Measurements from ENCODE around the gene HMGCL. TPM values are rescaled to one million over a fixed set of nuclear protein-coding genes. Genes with fewer than 3 reads are reported as not detected.

The HMGCL gene
- total RNA-seq, result 84.5 and 86.0 TPM in 2 replicates

GRCh38 chr1:23825076-23825761 is at the start of gene HMGCL:
HMGCL (minus strand) TSS chr1:23825429; CDS start chr1:23825415, 14 bp downstream.

DNA sequence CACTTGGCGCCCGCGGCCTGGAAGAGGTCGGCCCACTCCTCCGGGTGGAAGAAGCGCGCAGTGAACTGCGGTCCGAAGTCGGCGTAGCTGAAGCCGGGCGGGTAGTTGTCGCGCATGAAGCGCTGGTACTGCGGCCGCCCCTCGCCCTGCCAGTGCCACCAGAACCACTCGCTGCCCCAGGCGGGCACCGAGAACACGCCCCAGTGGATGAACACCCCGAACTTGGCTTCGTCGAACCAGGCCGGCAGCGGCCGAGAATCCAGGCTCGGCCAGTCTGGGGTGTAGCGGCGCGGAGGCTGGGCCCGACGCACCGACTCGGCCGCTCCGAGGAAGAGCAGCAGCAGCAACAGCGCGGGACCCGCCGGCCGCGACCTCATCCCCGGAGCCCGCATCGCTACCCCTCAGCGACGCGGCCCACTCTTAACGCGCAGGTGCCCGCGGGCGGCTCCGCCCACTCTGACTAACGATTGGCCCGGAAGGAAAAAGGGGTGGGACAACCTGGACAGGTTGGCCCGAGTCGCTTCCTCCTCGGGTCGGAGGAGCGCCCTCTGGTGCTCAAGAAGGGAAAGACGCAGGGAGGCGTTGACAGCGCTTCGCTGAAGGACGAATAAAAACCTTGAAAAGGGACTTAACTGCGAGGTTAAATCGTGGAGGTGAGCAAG is 42.8 kb upstream of the HMGCL start, which contains the start of gene FUCA1:
TSS of gene FUCA1 (minus strand) at position 396 of the 662 bp plus-strand sequence. CDS start at position 392, 4 bp downstream.

GRCh38 chr1:23800400-23801337 is 24.6 kb downstream of the HMGCL start, which contains the start of gene GALE:
GALE (minus strand) TSS chr1:23800754; CDS start chr1:23799007, 1,747 bp downstream.

DNA sequence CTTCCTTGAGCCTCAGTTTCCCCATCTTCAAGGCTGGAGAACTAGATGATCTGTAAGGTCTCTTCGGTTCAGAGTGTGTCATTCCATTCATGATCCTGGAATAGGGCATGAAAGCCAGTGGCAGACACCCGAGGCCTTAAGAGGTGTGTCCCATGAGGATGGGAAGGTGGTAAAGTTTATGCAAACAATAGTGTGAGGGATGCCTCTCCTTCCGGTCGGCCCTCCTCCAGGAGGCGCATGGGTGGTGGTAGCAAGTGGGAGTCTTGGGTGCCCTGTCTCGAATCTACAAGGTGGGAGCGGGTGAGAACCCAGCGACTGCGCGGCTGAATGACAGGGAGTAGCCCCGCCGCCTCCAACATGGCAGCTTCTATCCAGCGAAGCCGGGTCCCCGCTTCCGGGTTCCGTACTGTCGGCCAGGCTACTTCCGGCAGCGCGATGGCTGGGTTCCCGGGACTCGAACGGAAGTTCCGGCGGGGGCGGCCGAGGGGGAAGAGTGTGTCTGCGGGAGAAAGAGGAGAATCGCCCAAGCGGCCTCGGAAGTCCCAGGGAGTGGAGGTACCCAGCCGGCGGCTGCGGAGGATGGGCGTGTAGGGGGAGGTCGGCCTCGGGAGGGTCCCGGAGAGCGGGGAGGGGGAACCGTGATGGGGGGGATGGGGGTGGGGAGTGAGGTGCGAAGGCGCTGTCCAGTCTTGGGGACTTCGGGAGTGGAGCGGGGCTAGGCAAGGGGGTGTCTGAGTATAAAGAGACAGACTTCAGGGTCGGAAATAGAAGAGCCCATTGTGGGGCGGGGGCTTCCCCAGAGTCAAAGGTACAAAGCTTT is 34.3 kb downstream of the HMGCL start, which contains the start of gene LYPLA2:
TSS of gene LYPLA2 (plus strand) at position 450 of the 820 bp plus-strand sequence. CDS start 1,538 bp downstream, outside the sequence.

DNA sequence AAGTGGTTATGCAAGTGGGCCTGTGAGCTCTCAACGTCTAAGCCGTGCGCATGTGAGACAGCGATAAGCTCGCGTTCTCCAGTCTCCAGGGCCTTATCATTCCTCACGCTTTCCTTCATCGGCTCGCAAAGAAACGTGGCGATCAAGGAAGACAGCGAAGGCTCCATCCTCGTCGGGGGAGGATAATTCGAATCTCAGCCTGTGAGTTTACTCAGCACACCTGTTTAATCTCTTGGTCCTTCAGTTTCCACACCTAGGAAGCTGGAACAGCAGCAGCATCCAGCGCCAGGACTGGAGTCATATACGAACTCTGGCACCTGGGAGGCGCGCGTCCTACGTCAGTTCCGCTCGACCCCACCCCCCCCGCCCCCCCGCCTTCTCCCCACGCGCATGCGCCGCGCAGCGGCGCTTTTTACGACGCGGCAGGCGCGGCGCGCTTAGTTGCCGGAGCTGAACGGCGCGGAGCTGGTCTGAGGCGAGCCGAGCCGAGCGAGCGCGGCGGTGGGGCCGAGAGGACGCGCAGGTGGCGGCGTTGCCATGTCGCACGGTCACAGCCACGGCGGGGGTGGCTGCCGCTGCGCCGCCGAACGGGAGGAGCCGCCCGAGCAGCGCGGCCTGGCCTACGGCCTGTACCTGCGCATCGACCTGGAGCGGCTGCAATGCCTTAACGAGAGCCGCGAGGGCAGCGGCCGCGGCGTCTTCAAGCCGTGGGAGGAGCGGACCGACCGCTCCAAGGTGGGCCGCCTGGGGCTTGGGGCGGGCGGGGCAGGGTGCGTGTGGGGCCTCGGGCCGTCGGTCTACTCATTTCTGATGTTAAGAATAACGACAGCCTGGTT is 47.0 kb downstream of the HMGCL start, which contains the start of gene PITHD1:
TSS of gene PITHD1 (plus strand) at position 440 of the 836 bp plus-strand sequence. CDS start at position 538, 98 bp downstream.

Other genes with a start within 250 kb of the HMGCL start
- gene RPL11, start 133.6 kb downstream of the HMGCL start, total RNA-seq, result 750 and 1,055 TPM in 2 replicates
- gene ELOA, start 82.0 kb downstream of the HMGCL start, total RNA-seq, result 22.7 and 28.0 TPM in 2 replicates
- gene PITHD1, start 47.0 kb downstream of the HMGCL start, total RNA-seq, result 47.4 and 50.0 TPM in 2 replicates
- 28.2 and 46.8 TPM in 2 replicates for gene LYPLA2, start 34.3 kb downstream of the HMGCL start, total RNA-seq
- 16.9 and 28.1 TPM in 2 replicates for gene GALE, start 24.7 kb downstream of the HMGCL start, total RNA-seq
- gene FUCA1, start 42.9 kb upstream of the HMGCL start, total RNA-seq, result 2.2 and 7.4 TPM in 2 replicates
- gene CNR2, start 87.9 kb upstream of the HMGCL start, total RNA-seq, result not detected in 2 replicates
- 76.9 and 128 TPM in 2 replicates for gene PNRC2, start 134.4 kb upstream of the HMGCL start, total RNA-seq
- gene SRSF10, start 154.9 kb upstream of the HMGCL start, total RNA-seq, result 65.0 and 102 TPM in 2 replicates